B cell (primary cell): ENCODE measurements around the gene USP2. TPM values are rescaled to one million over a fixed set of nuclear protein-coding genes. Genes with fewer than 3 reads are reported as not detected.

Experiments
- ATAC-seq: fragments of 200-7000 bp; cut with Tn5 transposase; one replicate; pipeline ENCODE4 v1.10.0; 2021; ENCODE audit warnings: low read depth, mild to moderate bottlenecking, moderate number of reproducible peaks, moderate library complexity
- CTCF ChIA-PET: fragments of 350-600 bp; sonication (Branson Sonifier 250); formaldehyde crosslinking; loops from one replicate; lab custom pipeline; 2021; ENCODE audit warnings: antibody characterized with exemption, inconsistent platforms; lab: Charles Lee
- POLR2A ChIA-PET: fragments of 350-600 bp; sonication (Branson Sonifier 250); formaldehyde crosslinking; loops from one replicate; lab custom pipeline; 2021; ENCODE audit warnings: antibody characterized with exemption; lab: Charles Lee
- DNase-seq: peaks from one replicate; pipeline ENCODE4 v3.0.0; 2013
- H2AFZ ChIP-seq: 2 replicates; pipeline ENCODE4 v1.6.1; 2012; ENCODE audit warnings: mild to moderate bottlenecking, low read depth, low read length; ENCODE audit not compliant: insufficient read depth, poor library complexity, severe bottlenecking
- H3K27ac ChIP-seq, 2 donors: 1 replicate in 1 of 2; 2 replicates in 1 of 2; pipeline ENCODE4 v1.5.1; 2012 to 2013; ENCODE audit warnings: low read length in 2 of 2, mild to moderate bottlenecking in 2 of 2, moderate library complexity in 1 of 2
- H3K27me3 ChIP-seq, 4 experiments: fragments of 200-600 bp in 1 of 4; sonication (generic) in 1 of 4; replicated peaks in 1 of 4; 1 replicate in 2 of 4; 2 replicates in 2 of 4; pipeline versions ENCODE4 v1.6.1 to v1.7.0; 2013 to 2016; ENCODE audit warnings: low read length in 3 of 4, mild to moderate bottlenecking in 2 of 4, mixed read lengths in 1 of 4, moderate library complexity in 1 of 4; ENCODE audit not compliant: insufficient read depth in 4 of 4, control insufficient read depth in 3 of 4; ENCODE audit errors: control extremely low read depth in 1 of 4
- H3K36me3 ChIP-seq, 2 experiments: replicated peaks in 1 of 2; 1 replicate in 1 of 2; 2 replicates in 1 of 2; pipeline versions ENCODE4 v1.6.1 to v1.7.1; 2013; ENCODE audit warnings: low read length in 1 of 2; ENCODE audit not compliant: insufficient read depth in 2 of 2, control insufficient read depth in 1 of 2; ENCODE audit errors: control extremely low read depth in 1 of 2, extremely low read depth in 1 of 2
- H3K4me1 ChIP-seq, 2 donors: fragments of 200-600 bp in 1 of 2; sonication (generic) in 1 of 2; 1 replicate in 1 of 2; 2 replicates in 1 of 2; pipeline versions ENCODE4 v1.5.1 to v1.6.1; 2013 to 2017; ENCODE audit warnings: low read length in 2 of 2; ENCODE audit not compliant: control insufficient read depth in 2 of 2, insufficient read depth in 2 of 2
- H3K4me2 ChIP-seq: replicated peaks from 2 replicates; pipeline ENCODE3; 2012; ENCODE audit warnings: mild to moderate bottlenecking, low read depth, low read length; ENCODE audit not compliant: poor library complexity, severe bottlenecking
- H3K4me3 ChIP-seq, 5 experiments: fragments of 200-600 bp in 1 of 5; sonication (generic) in 1 of 5; 1 replicate in 3 of 5; 2 replicates in 2 of 5; pipeline versions ENCODE4 v1.5.1 to v1.7.0; 2011 to 2016; ENCODE audit warnings: low read length in 4 of 5, mild to moderate bottlenecking in 4 of 5, low read depth in 2 of 5, control low read depth in 1 of 5, moderate library complexity in 1 of 5; ENCODE audit not compliant: insufficient read depth in 1 of 5; ENCODE audit errors: control extremely low read depth in 1 of 5, extremely low read depth in 1 of 5
- H3K79me2 ChIP-seq: fragments of 200-600 bp; sonication (generic); one replicate; pipeline ENCODE4 v1.6.0; 2016; ENCODE audit warnings: low read length; ENCODE audit not compliant: control insufficient read depth, insufficient read depth
- H3K9ac ChIP-seq: fragments of 200-600 bp; sonication (generic); 2 replicates; pipeline ENCODE4 v1.6.1; 2017; ENCODE audit warnings: mild to moderate bottlenecking, low read length, moderate library complexity
- H3K9me3 ChIP-seq, 3 donors: one replicate each; pipeline versions ENCODE4 v1.6.1 to v1.7.1; 2013; ENCODE audit warnings: low read length in 2 of 3; ENCODE audit not compliant: control insufficient read depth in 2 of 3, insufficient read depth in 1 of 3; ENCODE audit errors: control extremely low read depth in 1 of 3
- H4K20me1 ChIP-seq: 2 replicates; pipeline ENCODE4 v1.6.0; 2012; ENCODE audit warnings: mild to moderate bottlenecking, low read length; ENCODE audit not compliant: insufficient read depth, control insufficient read depth, poor library complexity, severe bottlenecking
- H3K27ac Mint-ChIP-seq: one replicate; pipeline ENCODE4 v1.8.0; 2021; ENCODE audit warnings: mixed read lengths
- H3K27me3 Mint-ChIP-seq: one replicate; pipeline ENCODE4 v1.8.0; 2021; ENCODE audit warnings: mixed read lengths
- H3K4me1 Mint-ChIP-seq: one replicate; pipeline ENCODE4 v1.8.0; 2021; ENCODE audit warnings: mixed read lengths
- H3K4me3 Mint-ChIP-seq: one replicate; pipeline ENCODE4 v1.8.0; 2021; ENCODE audit warnings: mixed read lengths
- H3K9me3 Mint-ChIP-seq: one replicate; pipeline ENCODE4 v1.8.0; 2022; ENCODE audit warnings: mixed read lengths; ENCODE audit not compliant: insufficient read depth
- CTCF ChIP-seq: fragments of 200-600 bp; IDR thresholded peaks from one replicate; pipeline ENCODE4 v1.8.0; 2022; ENCODE audit warnings: antibody characterized with exemption, mild to moderate bottlenecking
- EZH2 ChIP-seq: IDR thresholded peaks from 2 replicates; pipeline ENCODE4 v1.6.1; 2012; ENCODE audit warnings: borderline replicate concordance, low read depth, mild to moderate bottlenecking, moderate library complexity, low read length; ENCODE audit not compliant: insufficient read depth, poor library complexity, severe bottlenecking
- WGBS: methylation state at CpG from one replicate; pipeline ENCODE4 v1.1.5; 2013; ENCODE audit warnings: missing lambda C conversion rate; ENCODE audit not compliant: insufficient coverage; 5-methylcytosine and 5-hydroxymethylcytosine counted together
- intact Hi-C: fragments of 100-400 bp; cut with micrococcal nuclease; formaldehyde crosslinking; loops from one replicate; pipeline ENCODE4 v1.10.0; 2022
- polyA plus RNA-seq: library from polyadenylated mRNA; depleted of rRNA; stranded (reverse); fragments of >200 nt; gene quantifications from 2 replicates; pipeline ENCODE4 v1.2.3, GENCODE V29; 2012
- total RNA-seq, 2 donors: library from RNA; stranded (reverse); fragments of 120-200 nt in 1 of 2; gene quantifications; 1 replicate in 1 of 2; 2 replicates in 1 of 2; pipeline versions ENCODE4 v1.2.3 to v1.2.4, GENCODE V29; 2013 to 2022

USP2 gene
- total and polyA plus RNA-seq, 2 donors (not counting 1 experiment from before 2014, with no cell fraction given), result 0.09 TPM; not detected in 1

- Mint-ChIP-seq H3K4me1 (peaks cover 3% of the 10 kb centered on the region), H3K4me3 (no peak overlapping the region), H3K9me3 (no peaks in the 10 kb centered on the region), H3K27me3 (peaks cover 63% of the 10 kb centered on the region), H3K27ac (no peak overlapping the region)
- Histone ChIP-seq H3K79me2 (no peaks in the 10 kb centered on the region), H3K27me3 (peaks cover 0 to 45% (median 10%) of the 10 kb centered on the region in 4 experiments), H3K36me3 (no peaks in the 10 kb centered on the region), H4K20me1 (no peaks in the 10 kb centered on the region), H2AFZ (no peak overlapping the region), H3K4me3 (no peak overlapping the region), H3K9me3 (no peaks in the 10 kb centered on the region), H3K27ac (no peak overlapping the region), H3K4me1 (peaks cover 3 to 4% of the 10 kb centered on the region in 2 donors), H3K4me2 (no peak overlapping the region), H3K9ac (no peak overlapping the region)
- TF ChIP-seq CTCF, result no peak
- TF ChIP-seq EZH2, result no peak
- ChIA-PET CTCF (no interaction called here), POLR2A (no interaction called here)
- ATAC-seq (no peak), DNase-seq (no peak)
- intact Hi-C loops, result no loop called here
- WGBS, result no CpG with 5 or more reads among the region's 2 CpGs
These were observed 30.3 kb downstream of the USP2 start for GRCh38 chr11:119351232-119351631.

GRCh38 chr11:119350302-119350701 is 31.2 kb downstream of the USP2 start:
- H3K4me1 ChIP-seq, result no peaks in the 10 kb centered on the region
- H3K4me3 ChIP-seq, result no peak overlapping the region
- Mint-ChIP-seq H3K27me3 (peaks cover 59% of the 10 kb centered on the region), H3K4me3 (no peak overlapping the region), H3K9me3 (no peaks in the 10 kb centered on the region), H3K4me1 (no peaks in the 10 kb centered on the region), H3K27ac (no peak overlapping the region)
- H3K79me2 ChIP-seq, result no peaks in the 10 kb centered on the region
- peaks cover 0 to 36% (median 8%) of the 10 kb centered on the region in 4 experiments for H3K27me3 ChIP-seq
- H3K9ac ChIP-seq, result no peak overlapping the region
- POLR2A ChIA-PET, result no interaction called here
- no peaks in the 10 kb centered on the region for H3K36me3 ChIP-seq
- TF ChIP-seq CTCF, result no peak
- no peak for TF ChIP-seq EZH2
- H3K9me3 ChIP-seq, result no peaks in the 10 kb centered on the region
- ATAC-seq (no peak), DNase-seq (no peak)
- WGBS, result 64% methylated on average over 5 of the region's 6 CpGs
- intact Hi-C loops, result no loop called here
- H3K27ac ChIP-seq, result no peak overlapping the region
- H4K20me1 ChIP-seq, result no peaks in the 10 kb centered on the region
- CTCF ChIA-PET, result interaction anchor here (1.0 kb wide), 1 partner anchor 27 kb away, joined by 3 read pairs; no protein-coding TSS in a partner anchor
- no peak overlapping the region for H2AFZ ChIP-seq
- no peak overlapping the region for H3K4me2 ChIP-seq
